CD14-positive monocyte (primary cell): ENCODE results near the gene SETD3. TPM values are rescaled to one million over a fixed set of nuclear protein-coding genes. Genes with fewer than 3 reads are reported as not detected.

Source experiments
- DNase-seq, 3 donors: peaks; one replicate each; pipeline ENCODE4 v3.0.0-alpha.2; 2011 to 2022
- H2AFZ ChIP-seq: 2 replicates; pipeline ENCODE4 v1.6.0; 2012; ENCODE audit warnings: mild to moderate bottlenecking, low read depth, low read length, inconsistent platforms; ENCODE audit not compliant: insufficient read depth, poor library complexity, severe bottlenecking
- H3K27ac ChIP-seq, 2 donors: 1 replicate in 1 of 2; 2 replicates in 1 of 2; pipeline ENCODE4 v1.5.1; 2012 to 2013; ENCODE audit warnings: low read length in 2 of 2, control low read depth in 1 of 2, inconsistent platforms in 1 of 2, low read depth in 1 of 2, mild to moderate bottlenecking in 1 of 2
- H3K27me3 ChIP-seq, 2 donors: one replicate each; pipeline versions ENCODE4 v1.6.0 to v1.6.1; 2011 to 2013; ENCODE audit warnings: low read length in 2 of 2; ENCODE audit not compliant: control insufficient read depth in 2 of 2, insufficient read depth in 2 of 2
- H3K36me3 ChIP-seq, 2 donors: replicated peaks in 1 of 2; 1 replicate in 1 of 2; 2 replicates in 1 of 2; pipeline versions ENCODE4 v1.5.1 to v1.6.1; 2012 to 2013; ENCODE audit warnings: low read length in 2 of 2, control low read depth in 1 of 2, inconsistent platforms in 1 of 2, mild to moderate bottlenecking in 1 of 2; ENCODE audit not compliant: insufficient read depth in 2 of 2, control insufficient read depth in 1 of 2
- H3K4me1 ChIP-seq, 2 donors: 1 replicate in 1 of 2; 2 replicates in 1 of 2; pipeline versions ENCODE4 v1.5.1 to v1.6.1; 2012 to 2013; ENCODE audit warnings: low read length in 2 of 2, control low read depth in 1 of 2, inconsistent platforms in 1 of 2, mild to moderate bottlenecking in 1 of 2, moderate library complexity in 1 of 2; ENCODE audit not compliant: insufficient read depth in 2 of 2, control insufficient read depth in 1 of 2
- H3K4me2 ChIP-seq: replicated peaks from 2 replicates; pipeline ENCODE3; 2012; ENCODE audit warnings: low read length, moderate library complexity, mild to moderate bottlenecking; ENCODE audit not compliant: poor library complexity, severe bottlenecking; ENCODE audit errors: extremely low read depth
- H3K4me3 ChIP-seq, 3 experiments: fragments of 200-600 bp in 1 of 3; sonication (generic) in 1 of 3; replicated peaks in 1 of 3; 1 replicate in 2 of 3; 2 replicates in 1 of 3; pipeline ENCODE4 v1.5.1; 2011 to 2013; ENCODE audit warnings: low read length in 3 of 3, mild to moderate bottlenecking in 3 of 3, control low read depth in 2 of 3, low read depth in 2 of 3, inconsistent platforms in 1 of 3, moderate library complexity in 1 of 3
- H3K79me2 ChIP-seq: 2 replicates; pipeline ENCODE4 v1.6.0; 2012; ENCODE audit warnings: mild to moderate bottlenecking, control low read depth, inconsistent platforms, low read length, moderate library complexity; ENCODE audit not compliant: insufficient read depth
- H3K9ac ChIP-seq: 2 replicates; pipeline ENCODE4 v1.6.0; 2017; ENCODE audit warnings: low read length, mild to moderate bottlenecking; ENCODE audit not compliant: insufficient read depth, poor library complexity, severe bottlenecking
- H3K9me3 ChIP-seq, 2 donors: replicated peaks in 1 of 2; 1 replicate in 1 of 2; 2 replicates in 1 of 2; pipeline versions ENCODE4 v1.5.1 to v1.6.1; 2012 to 2013; ENCODE audit warnings: low read length in 2 of 2, control low read depth in 1 of 2; ENCODE audit not compliant: control insufficient read depth in 1 of 2, insufficient read depth in 1 of 2
- H4K20me1 ChIP-seq: 2 replicates; pipeline ENCODE4 v1.6.0; 2012; ENCODE audit warnings: mild to moderate bottlenecking, low read length, control low read depth, moderate library complexity; ENCODE audit not compliant: insufficient read depth
- H3K27ac Mint-ChIP-seq, 7 donors: one replicate each; pipeline ENCODE4 v1.8.0; 2020; ENCODE audit warnings: mild to moderate bottlenecking in 7 of 7, mixed read lengths in 7 of 7, moderate library complexity in 6 of 7, inconsistent platforms in 2 of 7
- H3K27me3 Mint-ChIP-seq, 3 donors: one replicate each; pipeline ENCODE4 v1.8.0; 2021 to 2022; ENCODE audit warnings: low read depth in 3 of 3, mild to moderate bottlenecking in 3 of 3, mixed read lengths in 3 of 3, moderate library complexity in 3 of 3, inconsistent platforms in 1 of 3
- H3K36me3 Mint-ChIP-seq, 2 donors: one replicate each; pipeline ENCODE4 v1.8.0; 2020; ENCODE audit warnings: mixed read lengths in 2 of 2, inconsistent platforms in 1 of 2, mild to moderate bottlenecking in 1 of 2
- H3K4me1 Mint-ChIP-seq: one replicate; pipeline ENCODE4 v1.8.0; 2020; ENCODE audit warnings: mild to moderate bottlenecking, mixed read lengths
- H3K4me3 Mint-ChIP-seq, 2 donors: one replicate each; pipeline ENCODE4 v1.8.0; 2020; ENCODE audit warnings: mild to moderate bottlenecking in 2 of 2, mixed read lengths in 2 of 2, moderate library complexity in 1 of 2
- H3K9me3 Mint-ChIP-seq, 7 donors: one replicate each; pipeline ENCODE4 v1.8.0; 2020 to 2022; ENCODE audit warnings: mixed read lengths in 7 of 7, mild to moderate bottlenecking in 6 of 7, moderate library complexity in 6 of 7, inconsistent platforms in 2 of 7
- CTCF ChIP-seq: fragments of 200-600 bp; IDR thresholded peaks from one replicate; pipeline ENCODE4 v1.8.0; 2022; ENCODE audit warnings: antibody characterized with exemption, mild to moderate bottlenecking
- WGBS: methylation state at CpG from one replicate; pipeline ENCODE4 v1.1.5; 2013; ENCODE audit warnings: missing lambda C conversion rate; ENCODE audit not compliant: insufficient coverage; 5-methylcytosine and 5-hydroxymethylcytosine counted together
- intact Hi-C, 2 donors: fragments of 100-400 bp; cut with micrococcal nuclease; formaldehyde crosslinking; loops; one replicate each; pipeline versions ENCODE4 v1.15.0 to v1.15.1; 2023
- polyA plus RNA-seq, 3 donors: library from polyadenylated mRNA; depleted of rRNA in 1 of 3; unstranded in 2 of 3; stranded (reverse) in 1 of 3; fragments of 300-500 nt in 2 of 3; fragments of >200 nt in 1 of 3; fragmentation: Illumina TruSeq in 2 of 3; gene quantifications; 1 replicate in 2 of 3; 2 replicates in 1 of 3; pipeline ENCODE4 v1.2.3, GENCODE V29; 2012 to 2021

The SETD3 gene
- polyA plus RNA-seq, 3 donors, result 22.9 to 39.5 (median 38.7) TPM

GRCh38 chr14:99479160-99479905 is 1.3 kb downstream of the SETD3 start:
- peak overlapping the region; percentile 91 to 93 for H3K4me3 Mint-ChIP-seq
- H3K27me3 Mint-ChIP-seq, result peaks cover 0 to 2% (median 0%) of the 10 kb centered on the region in 3 donors
- no peaks in the 10 kb centered on the region for H3K9me3 ChIP-seq
- H4K20me1 ChIP-seq, result peaks cover 79% of the 10 kb centered on the region
- no peak for TF ChIP-seq CTCF
- H3K9ac ChIP-seq, result peak overlapping the region; percentile 71
- intact Hi-C loops, result no loop called here
- peak overlapping the region; percentile 73 to 82 for H3K27ac ChIP-seq
- no peaks in the 10 kb centered on the region for H3K27me3 ChIP-seq
- H3K4me1 ChIP-seq, result peaks cover 33 to 52% of the 10 kb centered on the region in 2 donors
- DNase-seq, result no peak
- H3K27ac Mint-ChIP-seq, result peak overlapping the region; percentile 85 to 94 (median 89)
- peaks cover 92% of the 10 kb centered on the region for H3K79me2 ChIP-seq
- peak overlapping the region; percentile 81 for H3K4me2 ChIP-seq
- H3K4me1 Mint-ChIP-seq, result peaks cover 50% of the 10 kb centered on the region
- H2AFZ ChIP-seq, result peak overlapping the region; percentile 76
- peaks cover 0 to 3% of the 10 kb centered on the region in 2 donors for H3K36me3 Mint-ChIP-seq
- no peaks in the 10 kb centered on the region for H3K36me3 ChIP-seq
- H3K4me3 ChIP-seq, result peak overlapping the region; percentile 68 to 96 (median 82)
- H3K9me3 Mint-ChIP-seq, result no peaks in the 10 kb centered on the region
- WGBS, result 28% methylated on average over 10 of the region's 18 CpGs

DNA sequence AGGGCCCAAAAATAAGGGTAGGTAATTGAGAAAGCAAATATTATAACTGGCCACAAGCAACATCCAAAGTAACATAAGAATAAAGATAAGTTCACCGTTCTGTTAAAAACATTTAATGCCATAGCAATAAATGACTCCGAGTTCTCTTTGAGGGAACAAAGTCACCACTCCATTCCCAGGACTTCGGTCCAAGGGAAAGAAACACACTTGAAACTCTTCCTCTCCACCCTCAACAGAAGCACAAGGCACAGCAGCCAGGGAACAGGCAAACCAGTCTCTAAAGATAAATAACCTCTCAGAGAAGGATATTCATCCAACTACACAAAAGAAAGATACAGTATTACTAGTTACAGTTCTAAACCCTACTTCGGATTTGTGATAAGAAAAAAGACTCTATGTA is 2.5 kb downstream of the SETD3 start:
- Mint-ChIP-seq H3K4me3 (no peak overlapping the region), H3K36me3 (peaks cover 0 to 3% of the 10 kb centered on the region in 2 donors), H3K27me3 (peaks cover 0 to 2% (median 0%) of the 10 kb centered on the region in 3 donors), H3K27ac (peak overlapping the region in 4 of 7 donors; percentile 1 to 50 (median 30)), H3K4me1 (peaks cover 48% of the 10 kb centered on the region), H3K9me3 (no peaks in the 10 kb centered on the region)
- H3K27ac ChIP-seq, result peak overlapping the region in 1 of 2 donors; percentile 9
- no peak overlapping the region for H3K4me3 ChIP-seq
- no peak overlapping the region for H2AFZ ChIP-seq
- no peak overlapping the region for H3K9ac ChIP-seq
- no peaks in the 10 kb centered on the region for H3K9me3 ChIP-seq
- intact Hi-C loops, result no loop called here
- 80% methylated on average over 1 of the region's 4 CpGs for WGBS
- no peak for TF ChIP-seq CTCF
- H3K27me3 ChIP-seq, result no peaks in the 10 kb centered on the region
- H3K4me2 ChIP-seq, result no peak overlapping the region
- H3K79me2 ChIP-seq, result peaks cover 92% of the 10 kb centered on the region
- DNase-seq, result no peak
- H4K20me1 ChIP-seq, result peaks cover 79% of the 10 kb centered on the region
- peaks cover 33 to 51% of the 10 kb centered on the region in 2 donors for H3K4me1 ChIP-seq
- no peaks in the 10 kb centered on the region for H3K36me3 ChIP-seq
